Measurements from ENCODE around the gene CD2BP2. TPM values are rescaled to one million over a fixed set of nuclear protein-coding genes. Genes with fewer than 3 reads are reported as not detected.
A peak's percentile ranks its signal among the peaks of the same experiment; 100 is the strongest.

The CD2BP2 gene
- total and polyA plus RNA-seq, 2 of the 13 experiments (the other 11 are each of a cell fraction or from before 2014, with no cell fraction given), result 24.9 to 54.6 TPM

DNA sequence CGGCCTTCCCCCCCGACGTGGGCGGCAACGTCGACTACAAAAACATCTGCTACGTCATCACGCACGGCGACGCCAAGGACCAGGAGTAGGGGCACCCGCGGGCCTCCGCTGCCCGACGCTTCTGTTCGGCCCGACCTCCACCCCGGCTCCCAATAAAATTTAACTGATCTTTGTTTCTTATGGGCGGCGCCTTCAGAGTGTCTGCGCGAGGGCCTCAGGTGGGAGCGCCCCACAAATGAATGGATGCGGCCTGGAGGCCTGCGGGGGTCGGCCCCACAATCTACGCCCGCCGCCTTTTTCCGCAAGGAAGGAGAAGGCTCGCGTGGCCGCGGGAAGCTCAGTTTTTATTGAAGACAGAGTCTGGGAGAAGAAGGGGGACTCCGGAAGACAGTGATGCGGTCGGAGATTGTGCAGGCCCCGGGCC, 22.7 kb upstream of the CD2BP2 start (continued):
- TF ChIP-seq REPIN1 (CRISPR knock-in tag; IDR thresholded peaks at IDR 0.05; ENCODE audit: borderline replicate concordance, low read depth) (no peak), ZNF205 (CRISPR knock-in tag; IDR thresholded peaks at IDR 0.05) (no peak), GLI4 (CRISPR knock-in tag; IDR thresholded peaks at IDR 0.05; ENCODE audit: borderline replicate concordance) (no peak), SMARCE1 (IDR thresholded peaks at IDR 0.05; ENCODE audit: borderline replicate concordance) (no peak), NFKB2 (CRISPR knock-in tag; IDR thresholded peaks at IDR 0.05; ENCODE audit: borderline replicate concordance) (no peak), MIER3 (CRISPR knock-in tag; IDR thresholded peaks at IDR 0.05; ENCODE audit: borderline replicate concordance) (no peak), ZNF724P (CRISPR knock-in tag; IDR thresholded peaks at IDR 0.05; ENCODE audit: borderline replicate concordance) (no peak), ARNT (IDR thresholded peaks at IDR 0.05) (no peak), KLF13 (CRISPR knock-in tag; IDR thresholded peaks at IDR 0.05) (no peak), POLR2G (IDR thresholded peaks at IDR 0.05; ENCODE audit: low read depth, low read length) (peak; percentile 75; the same call in 1 of the 2 replicates), STAG1 (CRISPR knock-in tag; IDR thresholded peaks at IDR 0.05) (no peak), SIN3A (IDR thresholded peaks at IDR 0.05; ENCODE audit: borderline replicate concordance, low read depth, low read length) (no peak), ZNF451 (CRISPR knock-in tag; IDR thresholded peaks at IDR 0.05) (no peak), ZNF577 (CRISPR knock-in tag; IDR thresholded peaks at IDR 0.05; ENCODE audit: borderline replicate concordance, low read depth) (no peak), PHF8 (CRISPR knock-in tag; IDR thresholded peaks at IDR 0.05) (peak; percentile 85), SUZ12 (IDR thresholded peaks at IDR 0.05; ENCODE audit: low read depth, low read length) (no peak), ZZZ3 (CRISPR knock-in tag; IDR thresholded peaks at IDR 0.05; ENCODE audit: borderline replicate concordance) (no peak), RARG (CRISPR knock-in tag; IDR thresholded peaks at IDR 0.05; ENCODE audit: low read depth) (0 out of 2 replicates have a peak, but pooled peaks have one; percentile 23), SP140L (CRISPR knock-in tag; IDR thresholded peaks at IDR 0.05; ENCODE audit: borderline replicate concordance) (no peak), ZFX (CRISPR knock-in tag; IDR thresholded peaks at IDR 0.05; ENCODE audit: low read depth) (peak; percentile 97), TCF7L2 (IDR thresholded peaks at IDR 0.05; ENCODE audit: low read depth, low read length) (no peak), BRCA1 (CRISPR knock-in tag; IDR thresholded peaks at IDR 0.05) (no peak), JDP2 (CRISPR knock-in tag; IDR thresholded peaks at IDR 0.05; ENCODE audit: borderline replicate concordance) (no peak), ZNF253 (CRISPR knock-in tag; IDR thresholded peaks at IDR 0.05; ENCODE audit: borderline replicate concordance) (0 out of 2 replicates have a peak, but pooled peaks have one; percentile 34), ZNF749 (CRISPR knock-in tag; IDR thresholded peaks at IDR 0.05; ENCODE audit: borderline replicate concordance) (0 out of 2 replicates have a peak, but pooled peaks have one; percentile 2), CBX5 (CRISPR knock-in tag; IDR thresholded peaks at IDR 0.05; ENCODE audit: borderline replicate concordance) (no peak), NR2F2 (IDR thresholded peaks at IDR 0.05; ENCODE audit: borderline replicate concordance, low read depth) (no peak), WIZ (CRISPR knock-in tag; IDR thresholded peaks at IDR 0.05) (no peak)
- TF ChIP-seq, protein P1, sequence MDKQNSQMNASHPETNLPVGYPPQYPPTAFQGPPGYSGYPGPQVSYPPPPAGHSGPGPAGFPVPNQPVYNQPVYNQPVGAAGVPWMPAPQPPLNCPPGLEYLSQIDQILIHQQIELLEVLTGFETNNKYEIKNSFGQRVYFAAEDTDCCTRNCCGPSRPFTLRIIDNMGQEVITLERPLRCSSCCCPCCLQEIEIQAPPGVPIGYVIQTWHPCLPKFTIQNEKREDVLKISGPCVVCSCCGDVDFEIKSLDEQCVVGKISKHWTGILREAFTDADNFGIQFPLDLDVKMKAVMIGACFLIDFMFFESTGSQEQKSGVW (CRISPR knock-in tag; IDR thresholded peaks at IDR 0.05; ENCODE audit: borderline replicate concordance), result no peak
- TF ChIP-seq, protein P2, sequence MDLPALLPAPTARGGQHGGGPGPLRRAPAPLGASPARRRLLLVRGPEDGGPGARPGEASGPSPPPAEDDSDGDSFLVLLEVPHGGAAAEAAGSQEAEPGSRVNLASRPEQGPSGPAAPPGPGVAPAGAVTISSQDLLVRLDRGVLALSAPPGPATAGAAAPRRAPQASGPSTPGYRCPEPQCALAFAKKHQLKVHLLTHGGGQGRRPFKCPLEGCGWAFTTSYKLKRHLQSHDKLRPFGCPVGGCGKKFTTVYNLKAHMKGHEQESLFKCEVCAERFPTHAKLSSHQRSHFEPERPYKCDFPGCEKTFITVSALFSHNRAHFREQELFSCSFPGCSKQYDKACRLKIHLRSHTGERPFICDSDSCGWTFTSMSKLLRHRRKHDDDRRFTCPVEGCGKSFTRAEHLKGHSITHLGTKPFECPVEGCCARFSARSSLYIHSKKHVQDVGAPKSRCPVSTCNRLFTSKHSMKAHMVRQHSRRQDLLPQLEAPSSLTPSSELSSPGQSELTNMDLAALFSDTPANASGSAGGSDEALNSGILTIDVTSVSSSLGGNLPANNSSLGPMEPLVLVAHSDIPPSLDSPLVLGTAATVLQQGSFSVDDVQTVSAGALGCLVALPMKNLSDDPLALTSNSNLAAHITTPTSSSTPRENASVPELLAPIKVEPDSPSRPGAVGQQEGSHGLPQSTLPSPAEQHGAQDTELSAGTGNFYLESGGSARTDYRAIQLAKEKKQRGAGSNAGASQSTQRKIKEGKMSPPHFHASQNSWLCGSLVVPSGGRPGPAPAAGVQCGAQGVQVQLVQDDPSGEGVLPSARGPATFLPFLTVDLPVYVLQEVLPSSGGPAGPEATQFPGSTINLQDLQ (CRISPR knock-in tag; IDR thresholded peaks at IDR 0.05), result peak; percentile 52; the same call in 1 of the 2 replicates
